Measurements from ENCODE around the gene CCDC33.

CCDC33 gene

GRCh38 chr15:74349241-74349778, 113.2 kb downstream of the CCDC33 start:
- TF ChIP-seq CSDC2 (CRISPR knock-in tag; IDR thresholded peaks at IDR 0.05), result no peak
- no peak for TF ChIP-seq ZNF565 (CRISPR knock-in tag; conservative IDR thresholded peaks at IDR 0.05; ENCODE audit: low read depth)
- no peak for TF ChIP-seq GLIS3 (CRISPR knock-in tag; IDR thresholded peaks at IDR 0.05)
- TF ChIP-seq ZNF8 (CRISPR knock-in tag; IDR thresholded peaks at IDR 0.05), result no peak
- no peak for TF ChIP-seq OSR1 (CRISPR knock-in tag; IDR thresholded peaks at IDR 0.05)
- no peak for TF ChIP-seq ISL1 (CRISPR knock-in tag; IDR thresholded peaks at IDR 0.05)
- no peak for TF ChIP-seq PATZ1 (CRISPR knock-in tag; IDR thresholded peaks at IDR 0.05; ENCODE audit: borderline replicate concordance)
- TF ChIP-seq CREB5 (CRISPR knock-in tag; IDR thresholded peaks at IDR 0.05; ENCODE audit: low read depth), result no peak
- TF ChIP-seq BACH2 (CRISPR knock-in tag; IDR thresholded peaks at IDR 0.05; ENCODE audit: borderline replicate concordance), result no peak
- TF ChIP-seq TSHZ2 (CRISPR knock-in tag; IDR thresholded peaks at IDR 0.05), result no peak
- no peak for TF ChIP-seq ZC3H10 (CRISPR knock-in tag; IDR thresholded peaks at IDR 0.05)
- no peak for TF ChIP-seq ESRRG (CRISPR knock-in tag; IDR thresholded peaks at IDR 0.05)
- no peak for TF ChIP-seq SNAI2 (CRISPR knock-in tag; IDR thresholded peaks at IDR 0.05)
- no peak for TF ChIP-seq PPARA (CRISPR knock-in tag; IDR thresholded peaks at IDR 0.05; ENCODE audit: borderline replicate concordance)
- ATAC-seq, result no peak

GRCh38 chr15:74350295-74351275, 114.5 kb downstream of the CCDC33 start:
- no peak for ATAC-seq
- TF ChIP-seq SNAI2 (CRISPR knock-in tag; IDR thresholded peaks at IDR 0.05) (no peak), ZFP30 (CRISPR knock-in tag; IDR thresholded peaks at IDR 0.05) (no peak), ZFP3 (CRISPR knock-in tag; IDR thresholded peaks at IDR 0.05) (no peak), PPARA (CRISPR knock-in tag; IDR thresholded peaks at IDR 0.05; ENCODE audit: borderline replicate concordance) (no peak), CREB5 (CRISPR knock-in tag; IDR thresholded peaks at IDR 0.05; ENCODE audit: low read depth) (no peak), ZNF8 (CRISPR knock-in tag; IDR thresholded peaks at IDR 0.05) (no peak), CSDC2 (CRISPR knock-in tag; IDR thresholded peaks at IDR 0.05) (no peak), ESRRG (CRISPR knock-in tag; IDR thresholded peaks at IDR 0.05) (no peak), RARB (CRISPR knock-in tag; IDR thresholded peaks at IDR 0.05) (no peak), GLIS3 (CRISPR knock-in tag; IDR thresholded peaks at IDR 0.05) (no peak), ZNF70 (CRISPR knock-in tag; IDR thresholded peaks at IDR 0.05) (no peak)

- TF ChIP-seq GLIS3 (CRISPR knock-in tag; IDR thresholded peaks at IDR 0.05), result no peak
- TF ChIP-seq CREB5 (CRISPR knock-in tag; IDR thresholded peaks at IDR 0.05; ENCODE audit: low read depth), result no peak
- no peak for TF ChIP-seq ESRRG (CRISPR knock-in tag; IDR thresholded peaks at IDR 0.05)
- no peak for TF ChIP-seq CSRNP3 (CRISPR knock-in tag; IDR thresholded peaks at IDR 0.05)
- TF ChIP-seq TOX (CRISPR knock-in tag; IDR thresholded peaks at IDR 0.05; ENCODE audit: borderline replicate concordance), result no peak
- TF ChIP-seq ARNTL (CRISPR knock-in tag; IDR thresholded peaks at IDR 0.05; ENCODE audit: borderline replicate concordance, low read depth), result no peak
- no peak for TF ChIP-seq CSDC2 (CRISPR knock-in tag; IDR thresholded peaks at IDR 0.05)
- no peak for TF ChIP-seq TSHZ2 (CRISPR knock-in tag; IDR thresholded peaks at IDR 0.05)
- no peak for TF ChIP-seq ZC3H10 (CRISPR knock-in tag; IDR thresholded peaks at IDR 0.05)
- no peak for TF ChIP-seq BACH2 (CRISPR knock-in tag; IDR thresholded peaks at IDR 0.05; ENCODE audit: borderline replicate concordance)
- no peak for TF ChIP-seq TCF4 (CRISPR knock-in tag; IDR thresholded peaks at IDR 0.05; ENCODE audit: borderline replicate concordance)
- TF ChIP-seq SNAI2 (CRISPR knock-in tag; IDR thresholded peaks at IDR 0.05), result no peak
- no peak for TF ChIP-seq ZNF8 (CRISPR knock-in tag; IDR thresholded peaks at IDR 0.05)
- no peak for ATAC-seq
These were observed 115.5 kb downstream of the CCDC33 start for GRCh38 chr15:74351670-74352069.

All from SK-N-SH treated with all-trans-retinoic acid at 6 μM for 48 hours (cell line).